LNCAP (cell line): ENCODE data around the gene TMEM184B.

ENCODE experiments used
- TF ChIP-seq, protein P1 (sequence below): fragments of 450-650 bp; IDR thresholded peaks from 2 replicates; pipeline ENCODE4 v1.5.1; 2017; ENCODE audit warnings: mild to moderate bottlenecking

Gene TMEM184B

DNA sequence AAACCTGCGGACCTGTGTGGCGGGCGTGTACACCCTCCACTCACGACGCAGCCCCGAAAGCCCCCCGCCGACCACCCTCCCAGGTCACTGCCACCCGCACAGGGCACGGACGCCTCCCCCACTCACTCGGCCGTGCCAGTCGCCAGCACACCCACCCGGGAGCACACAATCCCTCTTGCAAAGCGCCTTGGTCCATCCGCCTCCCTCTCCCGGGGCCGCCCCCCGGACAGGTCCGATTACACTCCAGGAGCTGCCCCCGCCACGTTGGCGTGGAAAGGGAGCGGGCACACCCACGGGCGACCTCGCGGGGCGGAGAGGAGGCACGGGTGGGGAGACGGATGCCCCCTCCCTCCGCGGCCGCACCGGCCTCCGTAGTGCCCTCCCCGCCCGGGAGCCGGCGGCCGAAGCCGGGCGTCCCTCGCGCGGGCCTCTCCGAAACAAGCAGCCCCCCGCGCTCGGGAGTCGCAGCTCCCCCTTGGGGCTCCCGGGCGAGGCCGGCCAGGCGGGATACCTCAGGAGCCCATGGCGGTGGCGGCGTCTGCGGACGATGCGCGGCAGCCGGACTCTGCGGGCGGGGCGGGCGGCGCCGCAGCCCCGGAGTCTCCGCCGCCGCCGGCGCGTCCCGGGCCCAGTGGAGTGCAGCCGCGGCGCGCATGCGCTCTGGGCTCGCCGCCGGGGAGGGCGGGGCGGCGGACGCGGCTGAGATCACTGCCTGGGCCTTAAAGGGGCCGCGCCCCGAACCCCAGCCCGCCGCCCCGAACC lies at the start of gene TMEM184B:
TMEM184B (minus strand) TSS at position 638 of the 762 bp plus-strand sequence. CDS start 25,049 bp downstream, outside the sequence.
- TF ChIP-seq, protein P1, sequence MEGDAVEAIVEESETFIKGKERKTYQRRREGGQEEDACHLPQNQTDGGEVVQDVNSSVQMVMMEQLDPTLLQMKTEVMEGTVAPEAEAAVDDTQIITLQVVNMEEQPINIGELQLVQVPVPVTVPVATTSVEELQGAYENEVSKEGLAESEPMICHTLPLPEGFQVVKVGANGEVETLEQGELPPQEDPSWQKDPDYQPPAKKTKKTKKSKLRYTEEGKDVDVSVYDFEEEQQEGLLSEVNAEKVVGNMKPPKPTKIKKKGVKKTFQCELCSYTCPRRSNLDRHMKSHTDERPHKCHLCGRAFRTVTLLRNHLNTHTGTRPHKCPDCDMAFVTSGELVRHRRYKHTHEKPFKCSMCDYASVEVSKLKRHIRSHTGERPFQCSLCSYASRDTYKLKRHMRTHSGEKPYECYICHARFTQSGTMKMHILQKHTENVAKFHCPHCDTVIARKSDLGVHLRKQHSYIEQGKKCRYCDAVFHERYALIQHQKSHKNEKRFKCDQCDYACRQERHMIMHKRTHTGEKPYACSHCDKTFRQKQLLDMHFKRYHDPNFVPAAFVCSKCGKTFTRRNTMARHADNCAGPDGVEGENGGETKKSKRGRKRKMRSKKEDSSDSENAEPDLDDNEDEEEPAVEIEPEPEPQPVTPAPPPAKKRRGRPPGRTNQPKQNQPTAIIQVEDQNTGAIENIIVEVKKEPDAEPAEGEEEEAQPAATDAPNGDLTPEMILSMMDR: no peak

DNA sequence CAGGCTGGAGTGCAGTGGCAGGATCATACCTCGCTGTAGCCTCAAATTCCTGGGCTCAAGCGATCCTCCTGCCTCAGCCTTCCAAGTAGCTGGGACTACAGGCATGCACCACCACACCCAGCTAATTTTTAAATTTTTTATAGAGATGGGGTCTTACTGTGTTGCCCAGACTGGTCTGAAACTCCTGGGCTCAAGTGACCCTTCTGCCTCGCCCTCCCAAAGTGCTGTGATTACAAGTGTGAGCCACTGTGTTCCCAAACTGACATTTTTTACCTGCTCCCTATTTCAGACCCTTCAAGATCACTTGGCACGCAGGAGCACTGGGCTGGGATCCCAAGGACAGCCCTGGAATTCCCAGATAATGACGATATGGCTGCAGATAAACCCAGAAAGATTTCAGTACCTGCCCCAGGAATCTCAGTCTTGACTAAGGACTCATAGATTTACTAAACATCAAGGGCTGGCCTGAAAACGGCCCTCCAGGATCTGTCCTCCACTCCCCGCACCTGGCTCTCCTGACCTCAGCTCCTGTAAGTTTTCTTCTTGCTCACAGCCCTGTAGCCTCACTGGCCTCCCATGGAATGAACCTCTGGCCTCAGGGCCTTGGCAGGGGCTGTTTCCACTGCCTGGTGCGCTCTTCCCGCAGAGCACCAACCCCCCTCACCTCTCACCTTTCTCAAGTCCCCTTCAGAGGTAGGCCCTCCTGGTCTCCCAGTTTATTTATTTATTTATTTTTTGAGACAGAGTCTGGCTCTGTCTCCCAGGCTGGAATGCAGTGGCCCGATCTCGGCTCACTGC lies 48.0 kb upstream of the TMEM184B start:
- TF ChIP-seq, protein P1: no peak

DNA sequence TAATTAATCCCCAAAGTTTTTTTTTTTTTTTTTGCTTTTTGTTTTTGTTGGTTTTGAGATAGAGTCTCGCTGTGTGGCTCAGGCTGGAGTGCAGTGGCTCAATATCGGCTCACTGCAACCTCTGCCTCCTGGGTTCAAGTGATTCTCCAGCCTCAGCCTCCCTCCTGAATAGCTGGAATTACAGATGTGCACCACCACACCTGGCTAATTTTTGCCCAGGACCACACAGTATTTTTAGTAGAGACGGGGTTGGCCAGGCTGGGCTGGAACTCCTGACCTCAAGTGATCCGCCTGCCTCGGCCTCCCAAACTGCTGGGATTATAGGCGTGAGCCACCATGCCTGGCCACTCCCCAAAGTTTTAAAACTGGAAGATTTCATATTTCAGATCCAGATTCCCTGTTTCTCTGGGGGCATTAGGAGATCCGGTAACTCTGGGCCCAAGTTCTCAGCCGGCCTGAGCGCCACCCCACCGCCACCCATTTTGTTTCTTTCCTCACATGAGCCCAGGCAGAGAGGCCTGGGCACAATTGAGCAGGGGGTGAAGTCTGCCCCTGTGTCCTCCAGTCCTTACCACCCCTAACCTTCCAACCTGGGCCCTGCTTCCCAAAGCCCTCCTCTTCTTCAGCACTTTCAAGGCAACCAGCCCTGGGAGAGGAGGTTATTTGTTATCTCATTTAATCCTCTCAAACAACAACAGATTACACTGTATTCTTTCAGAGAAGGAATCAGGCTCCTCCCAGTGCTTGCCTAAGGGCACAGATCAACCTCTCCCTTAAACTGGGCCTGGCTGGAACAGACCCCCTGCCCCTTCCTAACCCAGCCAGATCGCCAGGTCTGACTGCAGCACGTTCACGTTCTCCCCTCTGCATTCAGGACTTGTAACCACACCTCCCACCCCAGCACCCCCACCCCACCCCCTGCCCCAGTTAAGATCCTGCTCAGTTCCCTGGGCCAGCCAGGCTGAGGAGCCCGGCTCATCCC lies 46.3 kb upstream of the TMEM184B start:
- TF ChIP-seq, protein P1: no peak

DNA sequence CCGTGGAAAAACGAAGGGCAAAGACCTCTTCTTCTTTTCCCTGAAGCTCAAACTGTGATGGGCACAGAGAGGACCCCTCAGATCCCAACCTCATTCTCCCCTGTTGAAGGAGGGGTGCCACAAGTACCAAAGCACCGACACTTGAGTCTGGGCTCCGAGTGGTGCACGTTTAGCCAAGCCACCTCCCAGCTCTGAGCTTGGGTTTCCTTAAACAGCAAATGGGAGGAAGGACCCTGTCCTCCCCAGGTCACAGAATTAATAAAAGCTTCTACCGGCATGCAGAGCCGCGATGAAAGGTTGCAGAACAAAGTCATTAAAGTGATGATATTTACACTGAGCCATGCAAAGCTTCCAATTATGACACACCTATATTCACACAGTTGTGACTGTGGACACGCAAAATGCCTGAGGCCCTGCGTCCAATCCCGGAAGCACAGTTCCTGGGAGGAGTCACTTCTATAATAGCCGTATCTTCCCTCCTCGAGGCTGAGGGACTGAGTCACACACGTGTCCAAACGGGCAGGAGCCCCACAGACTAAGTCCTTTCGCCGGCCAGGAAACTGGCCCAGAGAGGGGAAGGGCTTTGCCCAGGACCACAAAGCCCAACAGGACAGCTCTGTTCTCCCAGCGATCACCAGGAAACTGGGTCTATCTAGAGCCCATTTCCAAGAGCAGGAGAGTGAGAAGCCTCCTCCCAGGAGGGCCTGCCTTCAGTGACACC lies 45.3 kb upstream of the TMEM184B start:
- TF ChIP-seq, protein P1: no peak

DNA sequence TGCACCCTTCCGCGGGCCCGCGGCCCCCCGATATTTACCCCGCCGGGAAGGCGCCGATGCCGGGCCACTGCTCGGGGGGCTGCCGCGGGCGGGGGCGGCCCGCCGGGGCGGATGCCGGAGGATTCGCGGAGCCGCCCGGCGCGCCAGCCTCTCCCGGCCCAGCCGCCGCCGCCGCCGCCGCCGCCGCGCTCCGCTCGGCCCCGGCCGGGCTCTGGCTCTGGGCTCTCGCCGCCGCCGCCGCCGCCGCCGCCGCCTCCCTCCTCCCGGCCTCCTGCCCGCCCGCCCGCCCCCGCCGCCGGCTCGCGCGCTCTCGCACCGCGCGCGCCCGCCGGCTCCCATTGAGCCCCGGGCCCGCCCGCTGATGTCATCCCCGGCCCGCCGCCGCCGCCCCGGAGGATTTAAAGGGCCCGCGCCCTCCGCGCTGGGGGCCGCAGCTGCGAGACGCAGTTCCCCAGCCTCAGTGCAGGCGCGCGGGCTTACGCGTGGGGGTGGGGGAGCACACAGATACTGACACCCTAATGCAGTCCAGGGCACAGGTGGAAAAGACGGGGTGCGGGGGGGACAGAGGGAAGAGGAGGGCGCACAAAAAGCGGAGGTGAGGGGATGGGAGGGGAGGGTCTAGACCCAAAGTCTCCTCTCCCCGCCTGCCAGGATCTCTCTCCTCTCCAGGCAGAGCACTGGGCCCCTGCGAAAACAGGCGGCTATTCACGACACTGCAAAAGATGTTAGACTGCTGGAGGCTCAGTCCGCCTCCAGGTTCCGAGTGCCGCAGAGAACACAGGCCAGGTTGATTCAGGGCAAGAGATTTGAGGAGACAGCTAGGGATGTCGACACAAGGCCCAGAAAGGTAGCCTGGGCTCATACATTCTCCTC lies 44.5 kb upstream of the TMEM184B start, which contains the start of gene CSNK1E:
CSNK1E (minus strand) TSS at position 312 of the 873 bp plus-strand sequence. CDS start 3,276 bp downstream, outside the sequence.
- TF ChIP-seq, protein P1: no peak

DNA sequence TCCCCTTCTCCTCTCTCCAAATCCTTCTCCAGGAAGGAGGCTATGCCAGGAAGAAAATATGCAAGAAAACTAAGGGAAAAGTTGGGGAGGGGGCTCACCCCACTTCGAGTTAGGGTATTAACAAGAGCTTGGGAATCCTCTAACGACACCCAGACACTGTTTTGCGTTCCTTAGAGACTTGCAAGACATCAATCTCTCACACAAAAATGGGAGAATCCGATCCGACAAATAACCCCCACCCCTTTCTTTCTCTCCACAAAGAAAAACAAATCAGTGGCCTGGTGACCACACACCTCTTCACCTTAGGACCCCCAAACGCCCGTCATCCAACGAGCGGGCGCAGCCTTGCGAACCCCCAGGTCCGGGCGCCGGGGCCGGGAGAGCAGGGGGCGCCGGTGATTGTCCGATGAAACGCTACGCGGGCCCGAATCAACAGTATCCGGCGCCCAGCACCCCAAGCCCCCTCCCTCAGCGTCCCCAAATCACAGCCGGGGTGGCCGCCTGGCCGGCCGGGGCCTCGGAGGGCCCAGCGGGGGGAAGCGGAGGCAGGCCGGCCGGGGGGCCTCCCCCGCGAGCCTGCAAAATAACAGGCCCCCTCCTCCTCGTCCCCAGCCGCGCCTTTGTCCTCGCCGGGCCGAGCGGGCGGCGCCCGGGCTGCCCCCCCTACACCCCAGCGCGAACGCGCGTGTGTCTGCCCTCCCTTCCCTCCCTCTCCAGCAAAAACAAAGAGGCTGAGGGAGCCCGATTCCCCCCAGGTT lies 43.7 kb upstream of the TMEM184B start:
- TF ChIP-seq, protein P1: no peak
